Esophagus squamous epithelium (tissue), 4 donors: ENCODE measurements around the gene NR6A1.

Source experiments
- POLR2A ChIP-seq, 4 donors: fragments of 450-650 bp; IDR thresholded peaks; one replicate each; pipeline ENCODE4 v1.6.1; 2017; ENCODE audit warnings: antibody characterized with exemption in 4 of 4, mild to moderate bottlenecking in 4 of 4, moderate library complexity in 3 of 4
- TF ChIP-seq, protein P1 (sequence below), 6 experiments: fragments of 450-650 bp in 4 of 6; fragments of 200-600 bp in 2 of 6; sonication (generic) in 2 of 6; IDR thresholded peaks; one replicate each; pipeline ENCODE4 v1.5.1; 2016 to 2019; ENCODE audit warnings: antibody characterized with exemption in 6 of 6, mild to moderate bottlenecking in 4 of 6, moderate library complexity in 4 of 6

DNA sequence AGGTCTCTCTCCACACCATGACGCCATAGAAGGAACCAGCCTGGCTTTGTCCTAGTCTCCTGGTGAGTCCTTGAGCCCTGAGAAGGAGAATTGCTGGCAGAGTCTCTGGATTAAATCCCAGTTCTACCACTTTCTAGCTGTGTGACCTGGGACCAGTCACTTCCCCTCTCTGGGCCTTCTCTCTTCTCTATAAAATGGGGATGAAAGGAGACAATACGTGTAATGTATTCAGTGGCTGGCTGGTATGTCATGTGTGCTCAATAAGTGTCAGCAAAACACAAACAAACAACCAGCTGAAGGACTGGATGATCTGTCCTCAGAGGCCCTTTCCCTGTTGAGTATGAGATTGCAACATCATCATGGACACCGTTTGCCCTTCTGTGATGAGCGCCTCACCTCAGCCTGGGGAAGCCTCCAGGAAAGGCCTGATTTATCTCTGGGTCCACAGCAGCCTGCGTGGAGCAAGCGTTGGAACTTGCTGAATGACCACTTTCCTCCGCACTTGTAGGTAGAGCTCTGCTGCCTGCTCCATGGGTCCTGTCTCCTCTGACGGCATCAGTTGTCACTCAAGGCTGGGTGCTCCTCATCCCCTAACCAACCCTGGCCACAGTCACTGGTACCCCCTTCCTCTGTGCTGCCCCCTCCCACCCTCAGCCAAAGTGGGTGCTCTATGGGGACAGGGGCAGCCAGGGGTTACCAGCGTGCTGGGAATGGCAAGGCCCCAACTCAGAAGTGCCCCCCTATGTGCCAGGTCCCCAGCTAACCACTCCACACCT is 260.3 kb downstream of the NR6A1 start:
- TF ChIP-seq, protein P1, sequence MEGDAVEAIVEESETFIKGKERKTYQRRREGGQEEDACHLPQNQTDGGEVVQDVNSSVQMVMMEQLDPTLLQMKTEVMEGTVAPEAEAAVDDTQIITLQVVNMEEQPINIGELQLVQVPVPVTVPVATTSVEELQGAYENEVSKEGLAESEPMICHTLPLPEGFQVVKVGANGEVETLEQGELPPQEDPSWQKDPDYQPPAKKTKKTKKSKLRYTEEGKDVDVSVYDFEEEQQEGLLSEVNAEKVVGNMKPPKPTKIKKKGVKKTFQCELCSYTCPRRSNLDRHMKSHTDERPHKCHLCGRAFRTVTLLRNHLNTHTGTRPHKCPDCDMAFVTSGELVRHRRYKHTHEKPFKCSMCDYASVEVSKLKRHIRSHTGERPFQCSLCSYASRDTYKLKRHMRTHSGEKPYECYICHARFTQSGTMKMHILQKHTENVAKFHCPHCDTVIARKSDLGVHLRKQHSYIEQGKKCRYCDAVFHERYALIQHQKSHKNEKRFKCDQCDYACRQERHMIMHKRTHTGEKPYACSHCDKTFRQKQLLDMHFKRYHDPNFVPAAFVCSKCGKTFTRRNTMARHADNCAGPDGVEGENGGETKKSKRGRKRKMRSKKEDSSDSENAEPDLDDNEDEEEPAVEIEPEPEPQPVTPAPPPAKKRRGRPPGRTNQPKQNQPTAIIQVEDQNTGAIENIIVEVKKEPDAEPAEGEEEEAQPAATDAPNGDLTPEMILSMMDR (IDR thresholded peaks at IDR 0.05), result no peak
- TF ChIP-seq POLR2A (IDR thresholded peaks at IDR 0.05), result no peak
